ENCODE data around the gene NAT14. TPM values are rescaled to one million over a fixed set of nuclear protein-coding genes. Genes with fewer than 3 reads are reported as not detected.

The NAT14 gene
- total RNA-seq, 2 donors from 2014 or later, result 51.3 to 67.1 TPM

- H3K27ac Mint-ChIP-seq, result no peak overlapping the region
- Histone ChIP-seq H3K4me1 (ENCODE audit: control insufficient read depth, insufficient read depth, low read length) (peaks cover 15% of the 10 kb centered on the region), H3K27ac (ENCODE audit: low read depth, low read length) (no peak overlapping the region), H3K4me3 (ENCODE audit: low read length) (no peak overlapping the region), H3K27me3 (ENCODE audit: control insufficient read depth, insufficient read depth, low read length, poor library complexity, severe bottlenecking) (no peaks in the 10 kb centered on the region), H3K36me3 (ENCODE audit: control insufficient read depth, insufficient read depth, low read length) (no peaks in the 10 kb centered on the region), H3K9me3 (ENCODE audit: control insufficient read depth, low read length) (no peaks in the 10 kb centered on the region), H3K9ac (ENCODE audit: extremely low read depth, low read length, poor library complexity, severe bottlenecking) (no peak overlapping the region)
- TF ChIP-seq, protein P1, sequence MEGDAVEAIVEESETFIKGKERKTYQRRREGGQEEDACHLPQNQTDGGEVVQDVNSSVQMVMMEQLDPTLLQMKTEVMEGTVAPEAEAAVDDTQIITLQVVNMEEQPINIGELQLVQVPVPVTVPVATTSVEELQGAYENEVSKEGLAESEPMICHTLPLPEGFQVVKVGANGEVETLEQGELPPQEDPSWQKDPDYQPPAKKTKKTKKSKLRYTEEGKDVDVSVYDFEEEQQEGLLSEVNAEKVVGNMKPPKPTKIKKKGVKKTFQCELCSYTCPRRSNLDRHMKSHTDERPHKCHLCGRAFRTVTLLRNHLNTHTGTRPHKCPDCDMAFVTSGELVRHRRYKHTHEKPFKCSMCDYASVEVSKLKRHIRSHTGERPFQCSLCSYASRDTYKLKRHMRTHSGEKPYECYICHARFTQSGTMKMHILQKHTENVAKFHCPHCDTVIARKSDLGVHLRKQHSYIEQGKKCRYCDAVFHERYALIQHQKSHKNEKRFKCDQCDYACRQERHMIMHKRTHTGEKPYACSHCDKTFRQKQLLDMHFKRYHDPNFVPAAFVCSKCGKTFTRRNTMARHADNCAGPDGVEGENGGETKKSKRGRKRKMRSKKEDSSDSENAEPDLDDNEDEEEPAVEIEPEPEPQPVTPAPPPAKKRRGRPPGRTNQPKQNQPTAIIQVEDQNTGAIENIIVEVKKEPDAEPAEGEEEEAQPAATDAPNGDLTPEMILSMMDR (conservative IDR thresholded peaks at IDR 0.05), result no peak
- 61 to 68% methylated on average over 21 to 27 of the region's 29 CpGs for WGBS, 2 experiments (ENCODE audit: insufficient coverage in 1 of 2, insufficient read length in 1 of 2)
- DNase-seq, result peak; percentile 92
- no peaks in the 10 kb centered on the region for H3K9me3 Mint-ChIP-seq
- peak overlapping the region; percentile 23 for H3K4me3 Mint-ChIP-seq
- peaks cover 13% of the 10 kb centered on the region for H3K27me3 Mint-ChIP-seq (ENCODE audit: insufficient read depth)
- peaks cover 3% of the 10 kb centered on the region for H3K36me3 Mint-ChIP-seq (ENCODE audit: low read depth)
- peaks cover 3% of the 10 kb centered on the region for H3K4me1 Mint-ChIP-seq
Measured at GRCh38 chr19:55525289-55526101, 40.5 kb downstream of the NAT14 start.

GRCh38 chr19:55526216-55527196 is 41.5 kb downstream of the NAT14 start:
- Histone ChIP-seq H3K4me3 (ENCODE audit: low read length) (no peak overlapping the region), H3K27ac (ENCODE audit: low read depth, low read length) (no peak overlapping the region), H3K27me3 (ENCODE audit: control insufficient read depth, insufficient read depth, low read length, poor library complexity, severe bottlenecking) (no peaks in the 10 kb centered on the region), H3K9ac (ENCODE audit: extremely low read depth, low read length, poor library complexity, severe bottlenecking) (peak overlapping the region; percentile 13), H3K4me1 (ENCODE audit: control insufficient read depth, insufficient read depth, low read length) (peaks cover 15% of the 10 kb centered on the region), H3K9me3 (ENCODE audit: control insufficient read depth, low read length) (no peaks in the 10 kb centered on the region), H3K36me3 (ENCODE audit: control insufficient read depth, insufficient read depth, low read length) (no peaks in the 10 kb centered on the region)
- H3K4me1 Mint-ChIP-seq, result peaks cover 3% of the 10 kb centered on the region
- H3K27ac Mint-ChIP-seq, result no peak overlapping the region
- peaks cover 3% of the 10 kb centered on the region for H3K36me3 Mint-ChIP-seq (ENCODE audit: low read depth)
- H3K4me3 Mint-ChIP-seq, result peak overlapping the region; percentile 23
- TF ChIP-seq, protein P1 (conservative IDR thresholded peaks at IDR 0.05), result no peak
- H3K9me3 Mint-ChIP-seq, result no peaks in the 10 kb centered on the region
- DNase-seq, result peak; percentile 89
- H3K27me3 Mint-ChIP-seq (ENCODE audit: insufficient read depth), result peaks cover 11% of the 10 kb centered on the region
- WGBS, 2 experiments (ENCODE audit: insufficient coverage in 1 of 2, insufficient read length in 1 of 2), result 58 to 68% methylated on average over 18 to 35 of the region's 35 CpGs

GRCh38 chr19:55527197-55528029 is 42.4 kb downstream of the NAT14 start:
- no peaks in the 10 kb centered on the region for H3K9me3 Mint-ChIP-seq
- peaks cover 3% of the 10 kb centered on the region for H3K36me3 Mint-ChIP-seq (ENCODE audit: low read depth)
- no peak overlapping the region for H3K4me3 Mint-ChIP-seq
- no peak overlapping the region for H3K27ac Mint-ChIP-seq
- Histone ChIP-seq H3K4me1 (ENCODE audit: control insufficient read depth, insufficient read depth, low read length) (peaks cover 15% of the 10 kb centered on the region), H3K9ac (ENCODE audit: extremely low read depth, low read length, poor library complexity, severe bottlenecking) (no peak overlapping the region), H3K27me3 (ENCODE audit: control insufficient read depth, insufficient read depth, low read length, poor library complexity, severe bottlenecking) (no peaks in the 10 kb centered on the region), H3K27ac (ENCODE audit: low read depth, low read length) (no peak overlapping the region), H3K4me3 (ENCODE audit: low read length) (no peak overlapping the region), H3K36me3 (ENCODE audit: control insufficient read depth, insufficient read depth, low read length) (no peaks in the 10 kb centered on the region), H3K9me3 (ENCODE audit: control insufficient read depth, low read length) (no peaks in the 10 kb centered on the region)
- no peak for DNase-seq
- TF ChIP-seq, protein P1 (conservative IDR thresholded peaks at IDR 0.05), result no peak
- WGBS, 2 experiments (ENCODE audit: insufficient coverage in 1 of 2, insufficient read length in 1 of 2), result 78 to 86% methylated on average over 18 to 22 of the region's 22 CpGs
- H3K4me1 Mint-ChIP-seq, result peaks cover 3% of the 10 kb centered on the region
- peaks cover 11% of the 10 kb centered on the region for H3K27me3 Mint-ChIP-seq (ENCODE audit: insufficient read depth)
